Fibroblast of mammary gland (primary cell): ENCODE results near the gene CACNA1G.

Experiments
- DNase-seq: peaks from one replicate; pipeline ENCODE4 v3.0.0-alpha.2; 2010; ENCODE audit warnings: low read depth
- H3K4me3 ChIP-seq: 2 replicates; pipeline ENCODE4 v1.5.1; 2011; ENCODE audit warnings: low read depth, mild to moderate bottlenecking, low read length, moderate library complexity; ENCODE audit not compliant: control insufficient read depth
- CTCF ChIP-seq: conservative IDR thresholded peaks from 2 replicates; pipeline ENCODE4 v1.5.1; 2011; ENCODE audit warnings: low read depth, low read length, inconsistent platforms; ENCODE audit not compliant: control insufficient read depth, insufficient read depth

The CACNA1G gene

DNA sequence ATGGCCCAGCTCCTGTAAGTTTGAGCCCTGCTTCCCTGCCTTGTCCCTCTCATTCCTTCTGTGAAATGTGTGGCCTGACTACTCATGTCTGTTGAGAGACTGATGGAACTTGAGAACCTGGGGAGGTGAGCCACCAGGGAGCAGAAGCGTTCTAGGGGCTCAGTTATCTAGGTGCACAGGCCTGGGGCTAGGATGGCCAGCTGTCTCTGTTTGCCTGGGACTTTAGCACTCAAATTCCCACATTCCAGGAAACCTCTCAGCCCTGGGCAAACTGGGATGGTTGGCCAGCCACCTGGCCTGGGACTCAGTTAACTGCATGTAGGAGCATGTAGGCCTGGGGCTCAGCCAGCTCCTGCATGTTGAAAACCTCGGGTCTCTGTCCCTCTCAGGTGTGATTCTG lies 37.3 kb upstream of the CACNA1G start:
- TF ChIP-seq CTCF = no peak
- no peak for DNase-seq

DNA sequence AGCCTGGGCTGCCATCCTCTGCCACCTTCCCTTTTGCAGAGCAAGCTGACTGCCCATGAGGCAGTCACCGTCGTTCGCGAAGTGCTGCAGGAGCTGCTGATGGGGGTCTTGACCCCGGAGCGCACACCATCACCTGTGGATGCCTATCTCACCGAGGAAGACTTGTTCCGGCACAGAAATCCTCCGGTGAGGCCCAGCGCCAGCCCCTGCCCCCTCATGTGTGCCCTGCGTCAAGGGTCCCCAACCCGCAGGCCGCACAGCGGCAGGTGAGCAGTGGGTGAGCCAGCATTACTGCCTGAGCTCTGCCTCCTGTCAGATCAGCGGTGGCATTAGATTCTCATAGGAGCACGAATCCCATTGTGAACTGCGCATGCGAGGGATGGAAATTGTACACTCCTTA lies 35.7 kb upstream of the CACNA1G start:
- TF ChIP-seq CTCF = no peak
- DNase-seq = no peak
- no peak overlapping the region for H3K4me3 ChIP-seq

More for the DNA sequence above, 37.3 kb upstream of the CACNA1G start:
- no peak overlapping the region for H3K4me3 ChIP-seq

GRCh38 chr17:50527155-50527762 lies 33.3 kb upstream of the CACNA1G start:
- no peak for DNase-seq
- no peak overlapping the region for H3K4me3 ChIP-seq
- no peak for TF ChIP-seq CTCF

- no peak for DNase-seq
- H3K4me3 ChIP-seq = no peak overlapping the region
- no peak for TF ChIP-seq CTCF
Measured at GRCh38 chr17:50527949-50528474, 32.5 kb upstream of the CACNA1G start.

- no peak for TF ChIP-seq CTCF
- DNase-seq = no peak
- no peak overlapping the region for H3K4me3 ChIP-seq
Measured at GRCh38 chr17:50529849-50530248, 30.7 kb upstream of the CACNA1G start.

GRCh38 chr17:50531428-50532025 lies 29.0 kb upstream of the CACNA1G start:
- no peak for TF ChIP-seq CTCF

More at GRCh38 chr17:50531428-50532025, 29.0 kb upstream of the CACNA1G start:
- DNase-seq = no peak
- no peak overlapping the region for H3K4me3 ChIP-seq
